Endothelial cell (in vitro differentiated cells): ENCODE results near the gene CIART. TPM values are rescaled to one million over a fixed set of nuclear protein-coding genes. Genes with fewer than 3 reads are reported as not detected.
A peak's percentile ranks its signal among the peaks of the same experiment; 100 is the strongest.

Experiments used
- DNase-seq: peaks from one replicate; pipeline ENCODE4 v3.0.0; 2021; ENCODE audit warnings: low spot score
- H3K27ac Mint-ChIP-seq: one replicate; pipeline ENCODE4 v1.8.0; 2021; ENCODE audit warnings: mixed read lengths, inconsistent platforms; ENCODE audit not compliant: unreplicated experiment
- H3K27me3 Mint-ChIP-seq: one replicate; pipeline ENCODE4 v1.8.0; 2021; ENCODE audit warnings: mild to moderate bottlenecking, moderate library complexity, mixed read lengths, inconsistent platforms; ENCODE audit not compliant: unreplicated experiment
- H3K36me3 Mint-ChIP-seq: one replicate; pipeline ENCODE4 v1.8.0; 2021; ENCODE audit warnings: mild to moderate bottlenecking, low read depth, mixed read lengths, inconsistent platforms; ENCODE audit not compliant: unreplicated experiment
- H3K4me1 Mint-ChIP-seq: one replicate; pipeline ENCODE4 v1.8.0; 2021; ENCODE audit warnings: mild to moderate bottlenecking, mixed read lengths, inconsistent platforms; ENCODE audit not compliant: unreplicated experiment
- H3K4me3 Mint-ChIP-seq: one replicate; pipeline ENCODE4 v1.8.0; 2021; ENCODE audit warnings: mild to moderate bottlenecking, mixed read lengths, inconsistent platforms; ENCODE audit not compliant: unreplicated experiment
- H3K9me3 Mint-ChIP-seq: one replicate; pipeline ENCODE4 v1.8.0; 2021; ENCODE audit warnings: mixed read lengths, inconsistent platforms; ENCODE audit not compliant: unreplicated experiment
- CTCF ChIP-seq: fragments of 200-600 bp; sonication (generic); IDR thresholded peaks from one replicate; pipeline ENCODE4 v1.5.0; 2021; ENCODE audit warnings: antibody characterized with exemption; ENCODE audit not compliant: unreplicated experiment
- total RNA-seq: library from RNA; stranded (reverse); fragmentation: NEBNext Ultra II Directional; extraction: Animal tissue kit (Norgen Biotek cat#: 25700); gene quantifications from one replicate; pipeline ENCODE4 v1.2.1, GENCODE V29; 2021; ENCODE audit not compliant: unreplicated experiment

Gene CIART
- total RNA-seq, 1 donor from 2014 or later, result 9.1 TPM

- no peak for TF ChIP-seq CTCF
- Mint-ChIP-seq H3K9me3 (no peaks in the 10 kb centered on the region), H3K27ac (peak within 1 kb of the TSS; percentile 99), H3K4me3 (peak within 1 kb of the TSS; percentile 99), H3K4me1 (peaks cover 79% of the 10 kb centered on the region), H3K36me3 (peaks cover 47% of the 10 kb centered on the region), H3K27me3 (peaks cover 25% of the 10 kb centered on the region)
- peak; percentile 93 for DNase-seq
These were observed 13.5 kb upstream of the CIART start, which contains the start of gene APH1A for GRCh38 chr1:150268705-150269403. APH1A (minus strand) TSS chr1:150269016; CDS start chr1:150268810, 206 bp downstream.

- Mint-ChIP-seq H3K36me3 (peaks cover 45% of the 10 kb centered on the region), H3K9me3 (no peaks in the 10 kb centered on the region), H3K27ac (peak overlapping the region; percentile 99), H3K4me3 (peak overlapping the region; percentile 99), H3K4me1 (peaks cover 82% of the 10 kb centered on the region), H3K27me3 (peaks cover 26% of the 10 kb centered on the region)
- TF ChIP-seq CTCF, result no peak
- DNase-seq, result no peak
These were observed 12.9 kb upstream of the CIART start for GRCh38 chr1:150269451-150269850.

- H3K27ac Mint-ChIP-seq, result peak overlapping the region; percentile 98
- H3K27me3 Mint-ChIP-seq, result peaks cover 23% of the 10 kb centered on the region
- no peaks in the 10 kb centered on the region for H3K9me3 Mint-ChIP-seq
- H3K36me3 Mint-ChIP-seq, result peaks cover 39% of the 10 kb centered on the region
- TF ChIP-seq CTCF, result no peak
- peaks cover 73% of the 10 kb centered on the region for H3K4me1 Mint-ChIP-seq
- H3K4me3 Mint-ChIP-seq, result peak overlapping the region; percentile 81
- DNase-seq, result no peak
These were observed 10.9 kb upstream of the CIART start for GRCh38 chr1:150271291-150271959.

- no peak for TF ChIP-seq CTCF
- H3K4me3 Mint-ChIP-seq, result peak overlapping the region; percentile 97
- H3K36me3 Mint-ChIP-seq, result peaks cover 35% of the 10 kb centered on the region
- no peak for DNase-seq
- peak overlapping the region; percentile 98 for H3K27ac Mint-ChIP-seq
- peaks cover 18% of the 10 kb centered on the region for H3K27me3 Mint-ChIP-seq
- peaks cover 59% of the 10 kb centered on the region for H3K4me1 Mint-ChIP-seq
- H3K9me3 Mint-ChIP-seq, result no peaks in the 10 kb centered on the region
These were observed 9.0 kb upstream of the CIART start for GRCh38 chr1:150273311-150273710.

GRCh38 chr1:150280138-150280707, 2.1 kb upstream of the CIART start:
- Mint-ChIP-seq H3K27ac (peak overlapping the region; percentile 92), H3K9me3 (no peaks in the 10 kb centered on the region), H3K4me3 (peak overlapping the region; percentile 61), H3K4me1 (peaks cover 49% of the 10 kb centered on the region), H3K27me3 (peaks cover 14% of the 10 kb centered on the region), H3K36me3 (peaks cover 60% of the 10 kb centered on the region)
- no peak for TF ChIP-seq CTCF
- no peak for DNase-seq
